Measurements from ENCODE around the gene FAAH2.
"Not testable (repeated sequence)": the region's sequence is repeated elsewhere in the genome, so short reads cannot be mapped to it uniquely, and the experiment has no call there.

GRCh38 chrX:57403191-57403590 is 116.7 kb downstream of the FAAH2 start:
- not testable (repeated sequence) for TF ChIP-seq CTCF, POLR2A (IDR thresholded peaks at IDR 0.05)

Data from thyroid gland (tissue), 4 donors.